Heart left ventricle (tissue), 16 donors: Measurements from ENCODE around the gene ENOX1. TPM values are rescaled to one million over a fixed set of nuclear protein-coding genes. Genes with fewer than 3 reads are reported as not detected.
A peak's percentile ranks its signal among the peaks of the same experiment; 100 is the strongest.

ENCODE experiments used
- ATAC-seq, 4 donors: fragments of 200-7000 bp; cut with Tn5 transposase; one replicate each; pipeline ENCODE4 v1.9.1; 2020 to 2022; ENCODE audit warnings: moderate library complexity in 4 of 4, mild to moderate bottlenecking in 3 of 4, moderate number of reproducible peaks in 1 of 4
- DNase-seq, 5 donors: peaks; one replicate each; pipeline ENCODE4 v3.0.0-alpha.2; 2020
- H3K27ac ChIP-seq, 12 donors: fragments of 200-600 bp; sonication (generic) in 4 of 12; one replicate each; pipeline versions ENCODE4 v1.5.0 to v1.8.0; 2016 to 2022; ENCODE audit warnings: mild to moderate bottlenecking in 2 of 12
- H3K27me3 ChIP-seq, 9 donors: fragments of 200-600 bp; sonication (generic) in 2 of 9; one replicate each; pipeline versions ENCODE4 v1.5.1 to v1.8.0; 2016 to 2022; ENCODE audit warnings: mild to moderate bottlenecking in 3 of 9
- H3K36me3 ChIP-seq, 9 donors: fragments of 200-600 bp; sonication (generic) in 2 of 9; one replicate each; pipeline versions ENCODE4 v1.5.0 to v1.8.0; 2018 to 2022; ENCODE audit warnings: mild to moderate bottlenecking in 2 of 9
- H3K4me1 ChIP-seq, 12 donors: fragments of 200-600 bp; sonication (generic) in 4 of 12; one replicate each; pipeline versions ENCODE4 v1.5.0 to v1.8.0; 2016 to 2022; ENCODE audit warnings: mild to moderate bottlenecking in 3 of 12
- H3K4me3 ChIP-seq, 12 donors: fragments of 200-600 bp; sonication (generic) in 4 of 12; one replicate each; pipeline versions ENCODE4 v1.5.0 to v1.8.0; 2017 to 2022; ENCODE audit warnings: mild to moderate bottlenecking in 9 of 12, moderate library complexity in 4 of 12
- H3K9me3 ChIP-seq, 12 donors: fragments of 200-600 bp; sonication (generic) in 4 of 12; one replicate each; pipeline versions ENCODE4 v1.5.0 to v1.8.0; 2016 to 2022; ENCODE audit warnings: mild to moderate bottlenecking in 1 of 12
- CTCF ChIP-seq, 12 donors: fragments of 200-600 bp; sonication (generic) in 4 of 12; IDR thresholded peaks; one replicate each; pipeline versions ENCODE4 v1.5.0 to v1.8.0; 2018 to 2022; ENCODE audit warnings: antibody characterized with exemption in 12 of 12, mild to moderate bottlenecking in 5 of 12
- POLR2A ChIP-seq, 2 donors: fragments of 450-650 bp; IDR thresholded peaks; one replicate each; pipeline ENCODE4 v1.6.1; 2017; ENCODE audit warnings: antibody characterized with exemption in 2 of 2, mild to moderate bottlenecking in 2 of 2, moderate library complexity in 2 of 2
- WGBS, 4 donors: extraction: QIAGEN DNeasy Blood & Tissue Kit in 2 of 4; methylation state at CpG; one replicate each; pipeline versions ENCODE4 v1.1.5 to v1.1.7; 2013 to 2018; 5-methylcytosine and 5-hydroxymethylcytosine counted together
- intact Hi-C, 10 donors: fragments of 100-400 bp; cut with DNase I; formaldehyde crosslinking; loops; one replicate each; pipeline versions ENCODE4 v1.11.1 to v1.14.2; 2022
- polyA plus RNA-seq, 2 donors: library from polyadenylated mRNA; stranded (reverse); fragments of 200-250 nt; gene quantifications; one replicate each; pipeline ENCODE4 v1.2.3, GENCODE V29; 2013
- total RNA-seq, 9 donors: library from RNA; depleted of rRNA in 2 of 9; stranded (reverse); fragments of >200 nt in 2 of 9; fragmentation: NEBNext Ultra II Directional in 3 of 9; extraction: Animal tissue kit (Norgen Biotek cat#: 25700) in 3 of 9; gene quantifications; one replicate each; pipeline versions ENCODE4 v1.1.0 to v1.2.4, GENCODE V29; 2016 to 2023
- donor health status: ischemic (EF 13 %, LVEDD 7.1; RV severe dilation, severe dysfunction).
- donor health status: healthy with polysubstance abuse.
- donor health status: DM: no; HTN: yes; CAD: no.
- donor health status: DM: no; HTN: no; CAD: no.
- donor health status: ischemic (EF 25% LVEDD 6.9; RV normal size, moderate dysfunction).
- donor health status: ischemic (EF 25% LVEDD 5.7; RV mildly dilated, moderate dysfunction).
- donor health status: healthy.
- donor health status: DM: yes; HTN: yes; CAD: no.
- donor health status: ischemic (EF 35%, LVEDD 5.7; RV mildly dilated, moderate dysfunction).
- donor health status: nonischemic (EF 11% LVEDD 7.7; RV severe dilation, severe dysfunction).
- donor health status: DM: yes; HTN: yes; CAD: no.
- donor health status: PGD.
- donor health status: ischemic (EF 29% LVEDD 5.4; RV normal size, mild dysfunction).
- donor health status: nonischemic (EF 23%, LVEDD 6.1; RV moderate dilation, normal function).

ENOX1 gene
- total and polyA plus RNA-seq, 11 donors = 2.0 to 10.1 (median 5.4) TPM

- H3K9me3 ChIP-seq = no peaks in the 10 kb centered on the region
- 39 to 51% (median 44%) methylated on average over 5 of the region's 5 CpGs for WGBS, 4 donors
- no peak for DNase-seq
- no peak overlapping the region for H3K4me3 ChIP-seq
- TF ChIP-seq POLR2A (IDR thresholded peaks at IDR 0.05) = no peak
- TF ChIP-seq CTCF (IDR thresholded peaks at IDR 0.05) = no peak
- H3K27me3 ChIP-seq = no peaks in the 10 kb centered on the region
- no peaks in the 10 kb centered on the region for H3K4me1 ChIP-seq
- H3K36me3 ChIP-seq = no peaks in the 10 kb centered on the region
- H3K27ac ChIP-seq = no peak overlapping the region
- ATAC-seq = peak in 1 of 4 donors; percentile 66
- intact Hi-C loops = no loop called here
Observed at GRCh38 chr13:43251961-43252360, 534.8 kb downstream of the ENOX1 start.

GRCh38 chr13:43246382-43246781, 540.4 kb downstream of the ENOX1 start:
- H3K9me3 ChIP-seq = no peaks in the 10 kb centered on the region
- intact Hi-C loops = no loop called here
- H3K27me3 ChIP-seq = no peaks in the 10 kb centered on the region
- WGBS, 4 donors = 65 to 74% (median 67%) methylated on average over 3 of the region's 3 CpGs
- no peaks in the 10 kb centered on the region for H3K36me3 ChIP-seq
- no peak overlapping the region for H3K4me3 ChIP-seq
- H3K4me1 ChIP-seq = no peaks in the 10 kb centered on the region
- H3K27ac ChIP-seq = no peak overlapping the region
- no peak for ATAC-seq
- no peak for TF ChIP-seq CTCF (IDR thresholded peaks at IDR 0.05)
- no peak for TF ChIP-seq POLR2A (IDR thresholded peaks at IDR 0.05)
- no peak for DNase-seq

GRCh38 chr13:43245374-43245964, 541.3 kb downstream of the ENOX1 start:
- Histone ChIP-seq H3K9me3 (no peaks in the 10 kb centered on the region), H3K27me3 (no peaks in the 10 kb centered on the region), H3K4me1 (no peaks in the 10 kb centered on the region), H3K4me3 (no peak overlapping the region), H3K27ac (no peak overlapping the region), H3K36me3 (no peaks in the 10 kb centered on the region)
- intact Hi-C loops = no loop called here
- no peak for ATAC-seq
- no peak for DNase-seq
- TF ChIP-seq CTCF (IDR thresholded peaks at IDR 0.05) = no peak
- TF ChIP-seq POLR2A (IDR thresholded peaks at IDR 0.05) = no peak
- WGBS, 4 donors = 76 to 83% (median 80%) methylated on average over 8 of the region's 8 CpGs

GRCh38 chr13:43244481-43244880, 542.3 kb downstream of the ENOX1 start:
- no peak for DNase-seq
- Histone ChIP-seq H3K4me3 (no peak overlapping the region), H3K27ac (no peak overlapping the region), H3K4me1 (no peaks in the 10 kb centered on the region), H3K27me3 (no peaks in the 10 kb centered on the region), H3K36me3 (no peaks in the 10 kb centered on the region), H3K9me3 (no peaks in the 10 kb centered on the region)
- no peak for ATAC-seq
- intact Hi-C loops = no loop called here
- WGBS, 4 donors = 84 to 91% (median 88%) methylated on average over 5 of the region's 5 CpGs
- TF ChIP-seq CTCF (IDR thresholded peaks at IDR 0.05) (no peak), POLR2A (IDR thresholded peaks at IDR 0.05) (no peak)
